H9 (cell line): ENCODE data around the gene RPRD1B. TPM values are rescaled to one million over a fixed set of nuclear protein-coding genes. Genes with fewer than 3 reads are reported as not detected.

Experiments used
- DNase-seq: peaks from one replicate; pipeline ENCODE4 v3.0.0-alpha.2; 2017
- H2AFZ ChIP-seq: one replicate; pipeline ENCODE4 v1.6.1; 2013; ENCODE audit warnings: mild to moderate bottlenecking, low read length, control low read depth, moderate library complexity
- H2AK5ac ChIP-seq: 2 replicates; pipeline ENCODE4 v1.6.1; 2013; ENCODE audit warnings: low read length, control low read depth, mixed read lengths; ENCODE audit not compliant: insufficient read length
- H2BK120ac ChIP-seq: one replicate; pipeline ENCODE4 v1.6.1; 2013; ENCODE audit warnings: low read depth, mild to moderate bottlenecking, low read length, control low read depth, inconsistent platforms; ENCODE audit not compliant: poor library complexity, severe bottlenecking
- H2BK12ac ChIP-seq: 2 replicates; pipeline ENCODE4 v1.6.1; 2013; ENCODE audit warnings: low read length, control low read depth, mixed read lengths, low read depth; ENCODE audit not compliant: insufficient read length
- H2BK15ac ChIP-seq: 2 replicates; pipeline ENCODE4 v1.6.1; 2013; ENCODE audit warnings: low read depth, low read length, control low read depth
- H2BK20ac ChIP-seq: one replicate; pipeline ENCODE4 v1.6.1; 2013; ENCODE audit warnings: low read depth, mild to moderate bottlenecking, low read length, control low read depth, inconsistent platforms; ENCODE audit not compliant: poor library complexity, severe bottlenecking
- H2BK5ac ChIP-seq: 2 replicates; pipeline ENCODE4 v1.6.1; 2013; ENCODE audit warnings: low read length, control low read depth, mixed read lengths; ENCODE audit not compliant: insufficient read length
- H3K14ac ChIP-seq: 2 replicates; pipeline ENCODE4 v1.6.1; 2013; ENCODE audit warnings: low read length, control low read depth; ENCODE audit not compliant: insufficient read depth
- H3K18ac ChIP-seq: 2 replicates; pipeline ENCODE4 v1.6.1; 2013; ENCODE audit warnings: low read depth, mild to moderate bottlenecking, mixed read lengths, low read length, control low read depth; ENCODE audit not compliant: insufficient read length
- H3K23ac ChIP-seq: 2 replicates; pipeline ENCODE4 v1.6.1; 2013; ENCODE audit warnings: low read length, control low read depth, mixed read lengths, low read depth; ENCODE audit not compliant: insufficient read length
- H3K23me2 ChIP-seq: 2 replicates; pipeline ENCODE4 v1.6.1; 2013; ENCODE audit warnings: low read depth, mild to moderate bottlenecking, mixed read lengths, low read length, control low read depth; ENCODE audit not compliant: insufficient read length, poor library complexity, severe bottlenecking
- H3K27ac ChIP-seq: 2 replicates; pipeline ENCODE4 v1.5.1; 2013; ENCODE audit warnings: low read length, control low read depth, mixed read lengths, low read depth; ENCODE audit not compliant: insufficient read length
- H3K27me3 ChIP-seq: 2 replicates; pipeline ENCODE4 v1.6.1; 2013; ENCODE audit warnings: low read length, control low read depth, inconsistent platforms; ENCODE audit not compliant: insufficient read depth
- H3K4ac ChIP-seq: 2 replicates; pipeline ENCODE4 v1.6.1; 2013; ENCODE audit warnings: low read depth, mild to moderate bottlenecking, control low read depth, inconsistent platforms, low read length, moderate library complexity
- H3K4me1 ChIP-seq: 2 replicates; pipeline ENCODE4 v1.6.1; 2013; ENCODE audit warnings: low read length, control low read depth, inconsistent platforms; ENCODE audit not compliant: insufficient read depth
- H3K4me2 ChIP-seq: 2 replicates; pipeline ENCODE4 v1.6.1; 2013; ENCODE audit warnings: low read length, control low read depth, mixed read lengths; ENCODE audit not compliant: insufficient read length, insufficient read depth
- H3K56ac ChIP-seq: 2 replicates; pipeline ENCODE4 v1.6.1; 2013; ENCODE audit warnings: low read depth, mild to moderate bottlenecking, mixed read lengths, low read length, control low read depth; ENCODE audit not compliant: insufficient read length
- H3K79me1 ChIP-seq: 2 replicates; pipeline ENCODE4 v1.6.1; 2013; ENCODE audit warnings: low read depth, mild to moderate bottlenecking, moderate library complexity, low read length, control low read depth, inconsistent platforms; ENCODE audit not compliant: insufficient read depth, poor library complexity, severe bottlenecking
- H3K79me2 ChIP-seq: 2 replicates; pipeline ENCODE4 v1.6.1; 2013; ENCODE audit warnings: low read length, control low read depth, inconsistent platforms; ENCODE audit not compliant: insufficient read depth
- H3K9ac ChIP-seq: 2 replicates; pipeline ENCODE4 v1.6.1; 2013; ENCODE audit warnings: low read length, control low read depth, mixed read lengths; ENCODE audit not compliant: insufficient read length; ENCODE audit errors: extremely low read depth
- H3K9me3 ChIP-seq: one replicate; pipeline ENCODE4 v1.6.1; 2013; ENCODE audit warnings: low read depth, low read length, inconsistent platforms; ENCODE audit not compliant: control insufficient read depth
- H3T11ph ChIP-seq: one replicate; pipeline ENCODE4 v1.6.1; 2013; ENCODE audit warnings: mild to moderate bottlenecking, low read length, control low read depth, inconsistent platforms
- H4K20me1 ChIP-seq: one replicate; pipeline ENCODE4 v1.6.1; 2013; ENCODE audit not compliant: control insufficient read depth, insufficient read length, insufficient read depth
- H4K5ac ChIP-seq: 2 replicates; pipeline ENCODE4 v1.6.1; 2013; ENCODE audit warnings: low read depth, mild to moderate bottlenecking, mixed read lengths, low read length, control low read depth; ENCODE audit not compliant: insufficient read length
- H4K8ac ChIP-seq: replicated peaks from 2 replicates; pipeline ENCODE4 v1.6.1; 2013; ENCODE audit warnings: low read length, control low read depth, mixed read lengths, low read depth; ENCODE audit not compliant: insufficient read length
- H4K91ac ChIP-seq: 2 replicates; pipeline ENCODE4 v1.6.1; 2013; ENCODE audit warnings: low read depth, mild to moderate bottlenecking, moderate library complexity, mixed read lengths, low read length, control low read depth; ENCODE audit not compliant: insufficient read length
- H3K27ac Mint-ChIP-seq, 3 experiments: 2 replicates in 2 of 3; 3 replicates in 1 of 3; pipeline ENCODE4 v1.8.0; 2020 to 2021; ENCODE audit warnings: mixed read lengths in 3 of 3, mild to moderate bottlenecking in 1 of 3, moderate library complexity in 1 of 3
- H3K27me3 Mint-ChIP-seq: 2 replicates; pipeline ENCODE4 v1.8.0; 2021; ENCODE audit warnings: low read depth, mild to moderate bottlenecking, moderate library complexity, mixed read lengths
- H3K36me3 Mint-ChIP-seq, 3 experiments: 2 replicates in 2 of 3; 3 replicates in 1 of 3; pipeline ENCODE4 v1.8.0; 2020 to 2021; ENCODE audit warnings: low read depth in 3 of 3, mixed read lengths in 3 of 3; ENCODE audit not compliant: insufficient read depth in 1 of 3
- H3K4me1 Mint-ChIP-seq, 2 experiments: 2 replicates each; pipeline ENCODE4 v1.8.0; 2020; ENCODE audit warnings: mixed read lengths in 2 of 2
- H3K4me3 Mint-ChIP-seq, 2 experiments: 2 replicates in 1 of 2; 3 replicates in 1 of 2; pipeline ENCODE4 v1.8.0; 2020 to 2021; ENCODE audit warnings: mild to moderate bottlenecking in 2 of 2, mixed read lengths in 2 of 2, moderate library complexity in 1 of 2
- H3K9me3 Mint-ChIP-seq, 2 experiments: 2 replicates in 1 of 2; 3 replicates in 1 of 2; pipeline ENCODE4 v1.8.0; 2020; ENCODE audit warnings: mild to moderate bottlenecking in 2 of 2, mixed read lengths in 2 of 2, moderate library complexity in 1 of 2
- WGBS: extraction: QIAGEN DNeasy Blood & Tissue Kit; methylation state at CpG from one replicate; pipeline ENCODE4 v1.1.7; 2013; ENCODE audit warnings: missing lambda C conversion rate, low lambda C conversion rate, mixed read lengths; ENCODE audit not compliant: insufficient read length; ENCODE audit errors: extremely low coverage; 5-methylcytosine and 5-hydroxymethylcytosine counted together
- total RNA-seq: library from RNA; stranded (reverse); gene quantifications from 2 replicates; pipeline ENCODE4 v1.2.1, GENCODE V29; 2021
- TF ChIP-seq, protein P1 (sequence below): fragments of 200-600 bp; sonication (generic); conservative IDR thresholded peaks from 3 replicates; pipeline ENCODE4 v1.8.0; 2021; ENCODE audit warnings: antibody characterized with exemption, mild to moderate bottlenecking

Gene RPRD1B
- total RNA-seq, 1 experiment from 2014 or later = 34.3 TPM

GRCh38 chr20:38137441-38138037, 104.0 kb downstream of the RPRD1B start:
- no peak overlapping the region for H2AK5ac ChIP-seq
- H3K56ac ChIP-seq = no peak overlapping the region
- WGBS = no CpG with 5 or more reads among the region's 11 CpGs
- Mint-ChIP-seq H3K4me3 (peak overlapping the region in 1 of 2 experiments; percentile 46; a peak in 1 of 5 replicates), H3K4me1 (peaks cover 13 to 19% of the 10 kb centered on the region in 2 experiments), H3K9me3 (no peaks in the 10 kb centered on the region), H3K27me3 (no peaks in the 10 kb centered on the region; the same call in 1 of the 2 replicates), H3K36me3 (no peaks in the 10 kb centered on the region), H3K27ac (peak overlapping the region in 1 of 3 experiments; percentile 56; a peak in 1 of 7 replicates)
- H4K91ac ChIP-seq = no peak overlapping the region
- no peak overlapping the region for H2BK20ac ChIP-seq
- no peak overlapping the region for H3K4ac ChIP-seq
- no peak overlapping the region for H2BK15ac ChIP-seq
- no peaks in the 10 kb centered on the region for H3K4me1 ChIP-seq
- no peaks in the 10 kb centered on the region for H3K23me2 ChIP-seq
- H4K20me1 ChIP-seq = no peaks in the 10 kb centered on the region
- H3K9me3 ChIP-seq = no peaks in the 10 kb centered on the region
- H2BK5ac ChIP-seq = no peak overlapping the region
- H3T11ph ChIP-seq = no peak overlapping the region
- no peak overlapping the region for H2BK12ac ChIP-seq
- no peak overlapping the region for H3K27ac ChIP-seq
- DNase-seq = no peak
- no peak overlapping the region for H3K23ac ChIP-seq
- no peak overlapping the region for H3K9ac ChIP-seq
- H3K79me1 ChIP-seq = no peaks in the 10 kb centered on the region
- TF ChIP-seq, protein P1, sequence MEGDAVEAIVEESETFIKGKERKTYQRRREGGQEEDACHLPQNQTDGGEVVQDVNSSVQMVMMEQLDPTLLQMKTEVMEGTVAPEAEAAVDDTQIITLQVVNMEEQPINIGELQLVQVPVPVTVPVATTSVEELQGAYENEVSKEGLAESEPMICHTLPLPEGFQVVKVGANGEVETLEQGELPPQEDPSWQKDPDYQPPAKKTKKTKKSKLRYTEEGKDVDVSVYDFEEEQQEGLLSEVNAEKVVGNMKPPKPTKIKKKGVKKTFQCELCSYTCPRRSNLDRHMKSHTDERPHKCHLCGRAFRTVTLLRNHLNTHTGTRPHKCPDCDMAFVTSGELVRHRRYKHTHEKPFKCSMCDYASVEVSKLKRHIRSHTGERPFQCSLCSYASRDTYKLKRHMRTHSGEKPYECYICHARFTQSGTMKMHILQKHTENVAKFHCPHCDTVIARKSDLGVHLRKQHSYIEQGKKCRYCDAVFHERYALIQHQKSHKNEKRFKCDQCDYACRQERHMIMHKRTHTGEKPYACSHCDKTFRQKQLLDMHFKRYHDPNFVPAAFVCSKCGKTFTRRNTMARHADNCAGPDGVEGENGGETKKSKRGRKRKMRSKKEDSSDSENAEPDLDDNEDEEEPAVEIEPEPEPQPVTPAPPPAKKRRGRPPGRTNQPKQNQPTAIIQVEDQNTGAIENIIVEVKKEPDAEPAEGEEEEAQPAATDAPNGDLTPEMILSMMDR = no peak
- H3K18ac ChIP-seq = no peak overlapping the region
- no peaks in the 10 kb centered on the region for H3K27me3 ChIP-seq
- no peak overlapping the region for H4K5ac ChIP-seq
- no peak overlapping the region for H2AFZ ChIP-seq
- no peak overlapping the region for H4K8ac ChIP-seq
- no peak overlapping the region for H3K14ac ChIP-seq
- H2BK120ac ChIP-seq = no peak overlapping the region
- H3K4me2 ChIP-seq = no peak overlapping the region
- no peaks in the 10 kb centered on the region for H3K79me2 ChIP-seq
